IMR-90 (cell line): ENCODE measurements around the gene SLC25A11. TPM values are rescaled to one million over a fixed set of nuclear protein-coding genes. Genes with fewer than 3 reads are reported as not detected.

Experiments used
- ATAC-seq: fragments of 200-7000 bp; cut with Tn5 transposase; 2 replicates; pipeline ENCODE4 v1.9.1; 2020; ENCODE audit warnings: low read depth, mild to moderate bottlenecking, moderate library complexity
- BruUV-seq: library from RNA; stranded (reverse); fragments of 400-500 nt; replicated peaks from 2 replicates; lab custom pipeline; 2021; lab: Mats Ljungman, UMichigan
- CTCF ChIA-PET: fragments of 300-600 bp; formaldehyde crosslinking; extraction: SDS; loops from one replicate; lab custom pipeline; 2021; ENCODE audit warnings: antibody characterized with exemption; lab: Yijun Ruan, JAX
- POLR2A ChIA-PET: fragments of 300-600 bp; sonication (Branson Sonifier 250); formaldehyde crosslinking; loops from one replicate; lab custom pipeline; 2022; ENCODE audit warnings: antibody characterized with exemption; ENCODE audit not compliant: unreplicated experiment; lab: Charles Lee
- DNase-seq: peaks from one replicate; pipeline ENCODE4 v3.0.0; 2013
- H2AFZ ChIP-seq: replicated peaks from 2 replicates; pipeline ENCODE3; 2013; ENCODE audit warnings: low read length, mild to moderate bottlenecking; ENCODE audit not compliant: poor library complexity
- H2AK5ac ChIP-seq: 2 replicates; pipeline ENCODE4 v1.6.1; 2013; ENCODE audit warnings: low read depth, low read length, inconsistent platforms
- H2AK9ac ChIP-seq: replicated peaks from 2 replicates; pipeline ENCODE3; 2013; ENCODE audit warnings: mild to moderate bottlenecking, low read depth, low read length, moderate library complexity; ENCODE audit not compliant: poor library complexity
- H2BK120ac ChIP-seq: 2 replicates; pipeline ENCODE4 v1.6.1; 2013; ENCODE audit warnings: low read depth, low read length, inconsistent platforms
- H2BK15ac ChIP-seq: 3 replicates; pipeline ENCODE4 v1.6.1; 2013; ENCODE audit warnings: low read depth, low read length, inconsistent platforms
- H2BK20ac ChIP-seq: 2 replicates; pipeline ENCODE4 v1.6.1; 2013; ENCODE audit warnings: low read depth, mild to moderate bottlenecking, inconsistent platforms, low read length, moderate library complexity
- H2BK5ac ChIP-seq: 2 replicates; pipeline ENCODE4 v1.6.1; 2013; ENCODE audit warnings: mild to moderate bottlenecking, low read depth, low read length, inconsistent platforms; ENCODE audit not compliant: poor library complexity, severe bottlenecking
- H3K14ac ChIP-seq: replicated peaks from 2 replicates; pipeline ENCODE4 v1.6.1; 2013; ENCODE audit warnings: low read depth, low read length, inconsistent platforms
- H3K18ac ChIP-seq: 2 replicates; pipeline ENCODE4 v1.6.1; 2013; ENCODE audit warnings: low read depth, low read length, control low read depth
- H3K23ac ChIP-seq: 2 replicates; pipeline ENCODE4 v1.6.1; 2013; ENCODE audit warnings: low read depth, low read length, inconsistent platforms
- H3K27ac ChIP-seq: 2 replicates; pipeline ENCODE4 v1.5.1; 2013; ENCODE audit warnings: mild to moderate bottlenecking, control low read depth, low read length; ENCODE audit not compliant: insufficient read depth
- H3K27me3 ChIP-seq: 2 replicates; pipeline ENCODE4 v1.6.1; 2013; ENCODE audit warnings: low read length; ENCODE audit not compliant: control insufficient read depth, insufficient read depth
- H3K36me3 ChIP-seq: 2 replicates; pipeline ENCODE4 v1.6.1; 2013; ENCODE audit warnings: low read length, mixed read lengths; ENCODE audit not compliant: control insufficient read depth, insufficient read depth
- H3K4ac ChIP-seq: 2 replicates; pipeline ENCODE4 v1.6.1; 2013; ENCODE audit warnings: low read depth, low read length, inconsistent platforms
- H3K4me1 ChIP-seq: 2 replicates; pipeline ENCODE4 v1.6.1; 2013; ENCODE audit warnings: low read length, mixed read lengths; ENCODE audit not compliant: control insufficient read depth, insufficient read depth
- H3K4me2 ChIP-seq: 2 replicates; pipeline ENCODE4 v1.6.1; 2013; ENCODE audit warnings: low read depth, mild to moderate bottlenecking, control low read depth, low read length, moderate library complexity
- H3K4me3 ChIP-seq: 2 replicates; pipeline ENCODE4 v1.5.1; 2013; ENCODE audit warnings: low read depth, mild to moderate bottlenecking, control low read depth, low read length, moderate library complexity; ENCODE audit not compliant: insufficient read depth
- H3K56ac ChIP-seq: 2 replicates; pipeline ENCODE4 v1.6.1; 2013; ENCODE audit warnings: low read length, inconsistent platforms; ENCODE audit not compliant: insufficient read depth; ENCODE audit errors: extremely low read depth
- H3K79me1 ChIP-seq, 2 experiments: 2 replicates each; pipeline ENCODE4 v1.6.1; 2013; ENCODE audit warnings: low read length in 2 of 2, inconsistent platforms in 1 of 2, low read depth in 1 of 2
- H3K9ac ChIP-seq: 2 replicates; pipeline ENCODE4 v1.6.1; 2013; ENCODE audit warnings: low read depth, low read length, control low read depth
- H3K9me1 ChIP-seq: 2 replicates; pipeline ENCODE4 v1.6.1; 2013; ENCODE audit warnings: low read length, inconsistent platforms; ENCODE audit not compliant: insufficient read depth
- H3K9me3 ChIP-seq: 2 replicates; pipeline ENCODE4 v1.6.1; 2013; ENCODE audit warnings: low read length; ENCODE audit not compliant: control insufficient read depth, insufficient read depth
- H4K20me1 ChIP-seq: 2 replicates; pipeline ENCODE4 v1.6.1; 2013; ENCODE audit warnings: low read length, inconsistent platforms; ENCODE audit not compliant: insufficient read depth
- H4K5ac ChIP-seq: 2 replicates; pipeline ENCODE4 v1.6.1; 2013; ENCODE audit warnings: mild to moderate bottlenecking, low read depth, low read length, control low read depth
- H4K8ac ChIP-seq, 2 experiments: 2 replicates each; pipeline ENCODE4 v1.6.1; 2013; ENCODE audit warnings: low read depth in 2 of 2, low read length in 2 of 2, control low read depth in 1 of 2, inconsistent platforms in 1 of 2
- H4K91ac ChIP-seq: 2 replicates; pipeline ENCODE4 v1.6.1; 2013; ENCODE audit warnings: low read depth, low read length, inconsistent platforms; ENCODE audit not compliant: insufficient read depth
- BHLHE40 ChIP-seq: fragments of 150-350 bp; IDR thresholded peaks from 2 replicates; pipeline ENCODE4 v1.6.1; 2016; ENCODE audit warnings: mild to moderate bottlenecking, low read depth, low read length
- CEBPB ChIP-seq: IDR thresholded peaks from 2 replicates; pipeline ENCODE4 v1.6.1; 2012; ENCODE audit warnings: low read depth, low read length, improper control_type of control experiment
- MXI1 ChIP-seq: IDR thresholded peaks from 2 replicates; pipeline ENCODE4 v1.6.1; 2012; ENCODE audit warnings: low read depth, mild to moderate bottlenecking, low read length, moderate library complexity, borderline replicate concordance
- POLR2A ChIP-seq: IDR thresholded peaks from 2 replicates; pipeline ENCODE4 v1.6.1; 2012; ENCODE audit warnings: mild to moderate bottlenecking, low read depth, low read length
- WGBS, 2 experiments: methylation state at CpG; one replicate each; pipeline versions ENCODE4 v1.1.5 to v1.1.7; 2013; ENCODE audit warnings: missing lambda C conversion rate in 2 of 2; ENCODE audit not compliant: insufficient read length in 1 of 2; ENCODE audit errors: extremely low coverage in 2 of 2; 5-methylcytosine and 5-hydroxymethylcytosine counted together
- dilution Hi-C: fragments of 300-500 bp; cut with HindIII; formaldehyde crosslinking; loops from one replicate; pipeline ENCODE4 v1.14.3; 2018; ENCODE audit warnings: low sequenced_read_pairs; ENCODE audit not compliant: unreplicated experiment
- in situ Hi-C: fragments of 300-500 bp; cut with MboI; formaldehyde crosslinking; loops from 3 replicates; pipeline ENCODE4 v1.14.3; 2019; ENCODE audit warnings: low sequenced_read_pairs, inconsistent platforms, mixed read lengths
- intact Hi-C: fragments of 100-400 bp; cut with micrococcal nuclease; formaldehyde crosslinking; loops from 2 replicates; pipeline ENCODE4 v1.10.0; 2022
- polyA plus RNA-seq, 3 experiments: library from polyadenylated mRNA; depleted of rRNA; stranded (reverse); fragments of >200 nt; gene quantifications; 2 replicates each; pipeline ENCODE4 v1.2.3, GENCODE V29; 2012; ENCODE audit warnings: low replicate concordance in 1 of 3
- total RNA-seq: library from RNA; depleted of rRNA; stranded (reverse); fragments of >200 nt; gene quantifications from 2 replicates; pipeline ENCODE4 v1.2.3, GENCODE V29; 2012

Gene SLC25A11
- total and polyA plus RNA-seq, 2 of the 4 experiments (the other 2 are of a cell fraction) = 35.0 to 62.2 TPM

GRCh38 chr17:4940555-4941318 is 891 bp upstream of the SLC25A11 start:
- Histone ChIP-seq H3K9me3 (no peaks in the 10 kb centered on the region), H3K18ac (no peak overlapping the region), H2AFZ (peak overlapping the region; percentile 89), H3K36me3 (peaks cover 49% of the 10 kb centered on the region), H3K56ac (peak overlapping the region; percentile 90), H2BK5ac (peak overlapping the region; percentile 55), H3K23ac (peak overlapping the region; percentile 79), H3K27me3 (no peaks in the 10 kb centered on the region), H3K14ac (peak overlapping the region; percentile 69), H3K9me1 (peaks cover 15% of the 10 kb centered on the region; the same call in 1 of the 2 replicates), H4K5ac (peak overlapping the region; percentile 72), H2AK5ac (peak overlapping the region; percentile 93), H4K8ac (peak overlapping the region; percentile 82 to 99), H3K4me3 (peak overlapping the region; percentile 68), H3K79me1 (peaks cover 22 to 65% of the 10 kb centered on the region in 2 experiments; a peak in 3 of 4 replicates), H4K91ac (peak overlapping the region; percentile 93; the same call in 1 of the 2 replicates), H3K4ac (peak overlapping the region; percentile 92), H3K4me1 (peaks cover 18% of the 10 kb centered on the region), H3K27ac (peak overlapping the region; percentile 78), H3K9ac (peak overlapping the region; percentile 84), H4K20me1 (peaks cover 45% of the 10 kb centered on the region), H2BK15ac (no peak overlapping the region), H3K4me2 (peak overlapping the region; percentile 72), H2AK9ac (peak overlapping the region; percentile 99), H2BK20ac (no peak overlapping the region), H2BK120ac (peak overlapping the region; percentile 85; the same call in 1 of the 2 replicates)
- TSS peak; percentile 83 for BruUV-seq
- peak; percentile 52 for ATAC-seq
- POLR2A ChIA-PET = interaction anchor here (0.6 to 2.0 kb wide), 2 partner anchors 8 to 26 kb away, joined by 3 to 14 read pairs; partner anchors contain the start of gene SPAG7
- TF ChIP-seq CEBPB = peak; percentile 73
- peak; percentile 4; the same call in 1 of the 2 replicates for TF ChIP-seq MXI1
- no peak for TF ChIP-seq BHLHE40
- peak; percentile 8 for TF ChIP-seq POLR2A
- WGBS, 2 experiments = no CpG with 5 or more reads among the region's 29 CpGs
- intact Hi-C loops (loop anchor here (1.0 kb wide), 1 partner anchor 31 kb away; no protein-coding TSS in a partner anchor), dilution Hi-C loops (no loop called here), in situ Hi-C loops (no loop called here)
- CTCF ChIA-PET = interaction anchor here (1.6 kb wide), 1 partner anchor 27 kb away, joined by 3 read pairs; the partner anchor contains the start of gene SPAG7
- DNase-seq = no peak
